Stimulated activated CD8-positive, alpha-beta memory T cell treated with anti-CD3 and anti-CD28 coated beads, Interleukin-15, amount 100 ng/mL, for 1 hour (primary cell): Measurements from ENCODE around the gene CHAF1B.

ENCODE experiments used
- DNase-seq: peaks from one replicate; pipeline ENCODE4 v3.0.0-alpha.2; 2020; ENCODE audit warnings: low read depth

Gene CHAF1B

DNA sequence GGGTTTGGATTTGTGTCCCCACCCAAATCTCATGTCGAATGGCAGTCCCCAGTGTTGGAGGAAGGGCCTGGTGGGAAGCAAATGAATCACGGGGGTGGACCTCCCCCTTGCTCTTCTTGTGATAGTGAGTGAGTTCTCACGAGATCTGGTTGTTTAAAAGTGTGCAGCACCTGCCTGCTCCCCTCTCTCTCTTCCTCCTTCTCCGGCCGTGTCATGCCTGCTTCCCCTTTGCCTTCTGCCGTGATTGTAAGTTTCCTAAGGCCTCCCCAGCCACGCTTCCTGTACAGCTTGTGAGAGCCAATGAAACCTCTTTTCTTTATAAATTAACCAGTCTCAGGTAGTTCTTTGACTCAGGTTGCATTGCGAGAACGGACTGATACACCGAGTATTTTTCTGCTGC lies 78.8 kb downstream of the CHAF1B start:
- no peak for DNase-seq

DNA sequence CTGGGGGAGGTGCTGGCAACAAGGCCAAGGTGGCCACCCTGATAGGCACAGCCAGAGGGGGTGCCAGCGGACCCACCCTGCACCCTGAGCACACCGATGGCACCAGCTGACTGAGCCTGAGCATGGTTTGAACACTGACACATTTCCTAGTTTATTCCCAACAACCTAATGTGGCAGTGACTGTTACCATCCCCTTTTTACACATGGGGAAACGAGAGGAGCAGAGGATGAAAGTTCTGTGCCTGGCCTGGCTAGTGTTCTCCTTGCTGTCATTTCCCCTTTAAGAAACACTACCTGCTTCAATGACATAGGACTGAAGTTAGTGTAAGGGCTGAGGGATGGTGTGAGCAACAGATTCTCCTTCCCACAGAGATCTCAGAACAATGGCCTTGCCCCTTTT lies 79.4 kb downstream of the CHAF1B start:
- DNase-seq = no peak

DNA sequence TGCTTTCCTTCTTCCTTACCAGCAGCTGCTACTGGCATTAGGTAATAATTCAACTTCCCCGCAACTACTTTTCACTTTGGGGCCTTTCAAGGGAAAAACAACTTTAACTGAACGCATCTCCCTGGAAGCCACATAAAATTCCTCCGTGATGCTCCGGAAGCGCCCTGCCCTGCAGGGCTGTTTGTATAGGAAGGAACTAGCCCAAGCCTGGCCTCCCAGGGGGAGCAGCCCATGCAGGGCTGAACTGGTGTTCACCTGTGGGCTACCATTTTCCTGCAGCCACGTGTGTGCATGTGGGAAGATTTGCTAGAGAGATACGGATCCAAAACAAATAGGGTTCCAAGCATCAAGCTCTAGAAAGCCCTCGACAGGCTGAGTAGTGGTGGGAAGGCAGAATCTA lies 80.3 kb downstream of the CHAF1B start:
- DNase-seq = no peak

DNA sequence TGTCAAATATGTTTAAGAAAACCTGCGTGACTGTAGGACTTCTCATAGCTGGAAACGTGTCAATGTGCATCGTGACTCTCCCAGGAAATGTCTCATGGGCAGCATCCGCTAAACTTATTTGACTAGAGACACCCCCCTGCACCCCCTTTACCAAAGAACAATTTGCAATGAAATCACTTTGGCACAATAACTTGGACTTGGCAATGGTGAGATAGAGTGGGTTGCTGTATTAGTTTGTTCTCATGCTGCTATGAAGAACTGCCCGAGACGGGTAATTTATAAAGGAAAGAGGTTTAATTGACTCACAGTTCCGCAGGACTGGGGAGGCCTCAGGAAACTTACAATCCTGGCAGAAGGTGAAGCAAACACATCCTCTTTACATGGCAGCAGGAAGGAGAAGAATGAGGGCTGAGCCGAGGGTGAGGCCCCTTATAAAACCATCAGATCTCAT lies 80.9 kb downstream of the CHAF1B start:
- no peak for DNase-seq
